ENCODE measurements around the gene VPS8. TPM values are rescaled to one million over a fixed set of nuclear protein-coding genes. Genes with fewer than 3 reads are reported as not detected.

Gene VPS8
- 36.1 and 59.4 TPM in 2 replicates for total RNA-seq

DNA sequence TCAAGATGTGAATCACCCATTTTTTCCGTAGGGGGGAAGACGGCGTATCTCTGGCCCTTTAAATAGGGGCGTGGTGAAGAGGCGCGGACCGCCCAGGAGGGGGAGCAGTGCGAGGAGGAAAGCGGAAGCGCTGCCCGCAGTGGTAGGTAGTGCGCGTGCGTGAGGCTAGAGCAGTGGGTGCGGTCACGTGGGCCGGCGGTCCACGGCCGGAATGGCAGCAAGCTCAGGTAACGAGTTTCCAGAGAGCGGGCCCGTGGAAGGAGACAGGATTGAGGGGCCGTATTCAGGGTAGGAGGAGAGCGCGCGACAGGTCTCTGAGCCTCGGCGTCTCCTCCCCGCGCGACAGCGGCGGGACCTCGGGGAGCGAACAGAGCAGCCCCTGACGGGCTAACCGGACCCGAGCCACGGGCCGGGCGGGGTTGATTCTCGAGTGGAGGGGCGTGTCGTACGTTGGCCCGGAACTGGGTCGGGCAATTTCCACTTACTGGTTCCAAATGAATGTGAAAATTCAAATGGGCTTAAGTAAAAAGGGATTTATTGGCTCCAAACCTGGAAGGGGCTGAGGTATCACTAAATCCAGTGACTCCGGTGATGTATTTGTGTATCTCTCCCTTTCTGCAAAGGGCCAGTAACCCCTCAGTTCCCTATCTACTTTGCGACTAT is at the start of gene VPS8:
TSS of gene VPS8 (plus strand) at position 168 of the 663 bp plus-strand sequence. CDS start 12,467 bp downstream, outside the sequence.

Other genes starting within 250 kb of the VPS8 start
- gene MAGEF1, start 100.1 kb upstream of the VPS8 start, total RNA-seq: 11.7 and 16.1 TPM in 2 replicates

Measured in epithelial cell of umbilical artery (primary cell).